Measurements from ENCODE around the gene NAMPT. TPM values are rescaled to one million over a fixed set of nuclear protein-coding genes. Genes with fewer than 3 reads are reported as not detected.
"Not testable (repeated sequence)": the region's sequence is repeated elsewhere in the genome, so short reads cannot be mapped to it uniquely, and the experiment has no call there.

NAMPT gene
- total and polyA plus RNA-seq, 4 donors = 37.0 to 146 (median 53.7) TPM

GRCh38 chr7:106320254-106320770 is 35.5 kb upstream of the NAMPT start:
- H3K36me3 ChIP-seq (ENCODE audit: control insufficient read depth, insufficient read depth, low read length); H3K4me3 ChIP-seq (ENCODE audit: low read depth, low read length); H3K27ac ChIP-seq (ENCODE audit: low read depth, low read length); H3K27me3 ChIP-seq (ENCODE audit: control insufficient read depth, insufficient read depth, low read length); H3K9me3 ChIP-seq (ENCODE audit: control insufficient read depth, insufficient read depth, low read length); H3K4me1 ChIP-seq (ENCODE audit: control insufficient read depth, insufficient read depth, low read length); DNase-seq (ENCODE audit: low read depth in 4 of 6, low spot score in 6 of 6): not testable (repeated sequence)
- WGBS (ENCODE audit: insufficient coverage) = 84% methylated on average over 8 of the region's 9 CpGs

GRCh38 chr7:106318482-106318881 is 33.7 kb upstream of the NAMPT start:
- 71% methylated on average over 1 of the region's 2 CpGs for WGBS (ENCODE audit: insufficient coverage)

GRCh38 chr7:106317971-106318370 is 33.2 kb upstream of the NAMPT start:
- H3K27me3 ChIP-seq (ENCODE audit: control insufficient read depth, insufficient read depth, low read length) = no peaks in the 10 kb centered on the region
- no peak overlapping the region for H3K4me3 ChIP-seq (ENCODE audit: low read depth, low read length)
- H3K9me3 ChIP-seq (ENCODE audit: control insufficient read depth, insufficient read depth, low read length) = peaks cover 3% of the 10 kb centered on the region
- no peaks in the 10 kb centered on the region for H3K36me3 ChIP-seq (ENCODE audit: control insufficient read depth, insufficient read depth, low read length)
- DNase-seq (ENCODE audit: low read depth in 4 of 6, low spot score in 6 of 6) = no peak
- 98% methylated on average over 5 of the region's 5 CpGs for WGBS (ENCODE audit: insufficient coverage)
- H3K4me1 ChIP-seq (ENCODE audit: control insufficient read depth, insufficient read depth, low read length) = no peaks in the 10 kb centered on the region
- no peak overlapping the region for H3K27ac ChIP-seq (ENCODE audit: low read depth, low read length)

More at GRCh38 chr7:106318482-106318881, 33.7 kb upstream of the NAMPT start:
- Histone ChIP-seq H3K4me1 (ENCODE audit: control insufficient read depth, insufficient read depth, low read length) (no peaks in the 10 kb centered on the region), H3K27ac (ENCODE audit: low read depth, low read length) (no peak overlapping the region), H3K9me3 (ENCODE audit: control insufficient read depth, insufficient read depth, low read length) (peaks cover 3% of the 10 kb centered on the region), H3K27me3 (ENCODE audit: control insufficient read depth, insufficient read depth, low read length) (no peaks in the 10 kb centered on the region), H3K36me3 (ENCODE audit: control insufficient read depth, insufficient read depth, low read length) (no peaks in the 10 kb centered on the region), H3K4me3 (ENCODE audit: low read depth, low read length) (no peak overlapping the region)
- DNase-seq (ENCODE audit: low read depth in 4 of 6, low spot score in 6 of 6) = no peak

GRCh38 chr7:106316947-106317346 is 32.2 kb upstream of the NAMPT start:
- no peak for DNase-seq (ENCODE audit: low read depth in 4 of 6, low spot score in 6 of 6)
- Histone ChIP-seq H3K27ac (ENCODE audit: low read depth, low read length) (no peak overlapping the region), H3K9me3 (ENCODE audit: control insufficient read depth, insufficient read depth, low read length) (peaks cover 3% of the 10 kb centered on the region), H3K36me3 (ENCODE audit: control insufficient read depth, insufficient read depth, low read length) (no peaks in the 10 kb centered on the region), H3K4me3 (ENCODE audit: low read depth, low read length) (no peak overlapping the region), H3K4me1 (ENCODE audit: control insufficient read depth, insufficient read depth, low read length) (no peaks in the 10 kb centered on the region), H3K27me3 (ENCODE audit: control insufficient read depth, insufficient read depth, low read length) (no peaks in the 10 kb centered on the region)

- Histone ChIP-seq H3K27ac (ENCODE audit: low read depth, low read length) (no peak overlapping the region), H3K36me3 (ENCODE audit: control insufficient read depth, insufficient read depth, low read length) (no peaks in the 10 kb centered on the region), H3K4me3 (ENCODE audit: low read depth, low read length) (no peak overlapping the region), H3K4me1 (ENCODE audit: control insufficient read depth, insufficient read depth, low read length) (no peaks in the 10 kb centered on the region), H3K9me3 (ENCODE audit: control insufficient read depth, insufficient read depth, low read length) (no peaks in the 10 kb centered on the region), H3K27me3 (ENCODE audit: control insufficient read depth, insufficient read depth, low read length) (no peaks in the 10 kb centered on the region)
- no peak for DNase-seq (ENCODE audit: low read depth in 4 of 6, low spot score in 6 of 6)
- 91% methylated on average over 1 of the region's 2 CpGs for WGBS (ENCODE audit: insufficient coverage)
Observed at GRCh38 chr7:106314875-106315274, 30.1 kb upstream of the NAMPT start.

- WGBS (ENCODE audit: insufficient coverage) = no CpG with 5 or more reads among the region's 2 CpGs
- no peaks in the 10 kb centered on the region for H3K4me1 ChIP-seq (ENCODE audit: control insufficient read depth, insufficient read depth, low read length)
- H3K4me3 ChIP-seq (ENCODE audit: low read depth, low read length) = no peak overlapping the region
- no peaks in the 10 kb centered on the region for H3K27me3 ChIP-seq (ENCODE audit: control insufficient read depth, insufficient read depth, low read length)
- H3K9me3 ChIP-seq (ENCODE audit: control insufficient read depth, insufficient read depth, low read length) = no peaks in the 10 kb centered on the region
- H3K27ac ChIP-seq (ENCODE audit: low read depth, low read length) = no peak overlapping the region
- DNase-seq (ENCODE audit: low read depth in 4 of 6, low spot score in 6 of 6) = peak in 1 of 6 donors; percentile 4
- H3K36me3 ChIP-seq (ENCODE audit: control insufficient read depth, insufficient read depth, low read length) = no peaks in the 10 kb centered on the region
Observed at GRCh38 chr7:106313966-106314365, 29.2 kb upstream of the NAMPT start.

- Histone ChIP-seq H3K4me3 (ENCODE audit: low read depth, low read length) (no peak overlapping the region), H3K9me3 (ENCODE audit: control insufficient read depth, insufficient read depth, low read length) (no peaks in the 10 kb centered on the region), H3K36me3 (ENCODE audit: control insufficient read depth, insufficient read depth, low read length) (no peaks in the 10 kb centered on the region), H3K4me1 (ENCODE audit: control insufficient read depth, insufficient read depth, low read length) (no peaks in the 10 kb centered on the region), H3K27me3 (ENCODE audit: control insufficient read depth, insufficient read depth, low read length) (no peaks in the 10 kb centered on the region), H3K27ac (ENCODE audit: low read depth, low read length) (no peak overlapping the region)
- no peak for DNase-seq (ENCODE audit: low read depth in 4 of 6, low spot score in 6 of 6)
- WGBS (ENCODE audit: insufficient coverage) = no CpG with 5 or more reads among the region's 2 CpGs
Observed at GRCh38 chr7:106313456-106313901, 28.7 kb upstream of the NAMPT start.

GRCh38 chr7:106312906-106313305 is 28.1 kb upstream of the NAMPT start:
- H3K27ac ChIP-seq (ENCODE audit: low read depth, low read length) = no peak overlapping the region
- H3K4me3 ChIP-seq (ENCODE audit: low read depth, low read length) = no peak overlapping the region
- no peaks in the 10 kb centered on the region for H3K4me1 ChIP-seq (ENCODE audit: control insufficient read depth, insufficient read depth, low read length)
- H3K27me3 ChIP-seq (ENCODE audit: control insufficient read depth, insufficient read depth, low read length) = no peaks in the 10 kb centered on the region
- WGBS (ENCODE audit: insufficient coverage) = no CpG with 5 or more reads among the region's 2 CpGs
- no peaks in the 10 kb centered on the region for H3K36me3 ChIP-seq (ENCODE audit: control insufficient read depth, insufficient read depth, low read length)
- no peak for DNase-seq (ENCODE audit: low read depth in 4 of 6, low spot score in 6 of 6)
- H3K9me3 ChIP-seq (ENCODE audit: control insufficient read depth, insufficient read depth, low read length) = no peaks in the 10 kb centered on the region

- DNase-seq (ENCODE audit: low read depth in 4 of 6, low spot score in 6 of 6) = no peak
- Histone ChIP-seq H3K27ac (ENCODE audit: low read depth, low read length) (no peak overlapping the region), H3K9me3 (ENCODE audit: control insufficient read depth, insufficient read depth, low read length) (no peaks in the 10 kb centered on the region), H3K36me3 (ENCODE audit: control insufficient read depth, insufficient read depth, low read length) (no peaks in the 10 kb centered on the region), H3K4me3 (ENCODE audit: low read depth, low read length) (no peak overlapping the region), H3K27me3 (ENCODE audit: control insufficient read depth, insufficient read depth, low read length) (no peaks in the 10 kb centered on the region), H3K4me1 (ENCODE audit: control insufficient read depth, insufficient read depth, low read length) (no peaks in the 10 kb centered on the region)
- WGBS (ENCODE audit: insufficient coverage) = 75% methylated on average over 1 of the region's 4 CpGs
Observed at GRCh38 chr7:106312099-106312871, 27.5 kb upstream of the NAMPT start.

GRCh38 chr7:106309362-106309761 is 24.6 kb upstream of the NAMPT start:
- Histone ChIP-seq H3K4me3 (ENCODE audit: low read depth, low read length) (no peak overlapping the region), H3K36me3 (ENCODE audit: control insufficient read depth, insufficient read depth, low read length) (no peaks in the 10 kb centered on the region), H3K27ac (ENCODE audit: low read depth, low read length) (no peak overlapping the region), H3K4me1 (ENCODE audit: control insufficient read depth, insufficient read depth, low read length) (no peaks in the 10 kb centered on the region), H3K9me3 (ENCODE audit: control insufficient read depth, insufficient read depth, low read length) (no peaks in the 10 kb centered on the region), H3K27me3 (ENCODE audit: control insufficient read depth, insufficient read depth, low read length) (no peaks in the 10 kb centered on the region)
- no peak for DNase-seq (ENCODE audit: low read depth in 4 of 6, low spot score in 6 of 6)

All from spinal cord (tissue), 10 donors.